Globus pallidus (tissue), 1 donor: Measurements from ENCODE around the gene KAZN.

ENCODE experiments used
- DNase-seq: peaks from one replicate; pipeline ENCODE4 v3.0.0-alpha.2; 2015; ENCODE audit warnings: low spot score

KAZN gene

DNA sequence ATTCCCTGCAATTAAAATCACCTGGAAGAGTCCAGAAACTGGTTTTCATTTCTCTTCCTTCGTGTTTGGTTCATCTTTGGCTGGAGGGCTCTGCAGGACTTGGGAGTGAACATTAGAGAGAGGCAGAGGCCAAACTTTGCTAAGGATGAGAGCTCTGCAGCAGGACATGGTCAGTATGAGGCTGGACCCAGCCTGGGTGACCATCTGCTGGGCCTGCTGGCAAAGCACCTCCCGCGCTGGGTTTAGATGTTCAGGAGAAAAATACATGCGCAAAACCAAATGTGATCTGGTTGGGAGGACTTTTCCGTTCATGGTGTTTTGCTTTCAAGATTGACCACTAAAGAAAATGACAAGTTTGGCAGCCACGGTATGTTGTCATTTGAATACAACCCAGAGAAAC lies 15.9 kb downstream of the KAZN start:
- DNase-seq: no peak

GRCh38 chr1:14615549-14616218 lies 17.2 kb downstream of the KAZN start:
- no peak for DNase-seq

GRCh38 chr1:14616632-14617396 lies 18.3 kb downstream of the KAZN start:
- no peak for DNase-seq

GRCh38 chr1:14617791-14618190 lies 19.3 kb downstream of the KAZN start:
- no peak for DNase-seq

- DNase-seq: no peak
Measured at GRCh38 chr1:14620941-14621340, 22.5 kb downstream of the KAZN start.

GRCh38 chr1:14623090-14623489 lies 24.6 kb downstream of the KAZN start:
- DNase-seq: no peak

DNA sequence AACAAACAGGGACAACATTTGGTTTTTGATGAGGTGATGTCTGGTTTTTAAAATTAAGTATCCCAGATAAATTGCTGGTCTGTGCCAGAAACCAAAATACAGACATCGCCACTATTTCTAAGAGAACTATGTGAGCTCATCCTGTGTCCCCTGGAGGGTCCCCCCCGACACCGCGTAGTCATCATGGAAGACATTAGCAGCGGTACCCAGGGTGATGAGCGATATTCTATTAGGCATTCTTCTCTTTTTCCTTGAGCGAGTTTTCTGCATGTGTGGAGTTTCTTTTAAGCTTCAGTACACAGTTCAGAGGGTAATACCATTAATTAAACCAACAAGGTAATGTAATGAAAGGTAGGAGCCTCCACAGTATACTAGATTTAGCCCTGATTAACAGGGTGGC lies 26.5 kb downstream of the KAZN start:
- no peak for DNase-seq

- no peak for DNase-seq
Measured at GRCh38 chr1:14625572-14625971, 27.1 kb downstream of the KAZN start.

GRCh38 chr1:14625996-14626395 lies 27.5 kb downstream of the KAZN start:
- DNase-seq: no peak

GRCh38 chr1:14626869-14627607 lies 28.6 kb downstream of the KAZN start:
- peak; percentile 60 for DNase-seq

GRCh38 chr1:14627608-14628489 lies 29.4 kb downstream of the KAZN start:
- DNase-seq: peak; percentile 91

GRCh38 chr1:14629363-14630014 lies 31.0 kb downstream of the KAZN start:
- DNase-seq: no peak

GRCh38 chr1:14630986-14631385 lies 32.5 kb downstream of the KAZN start:
- DNase-seq: no peak

- no peak for DNase-seq
Measured at GRCh38 chr1:14631421-14631820, 32.9 kb downstream of the KAZN start.

GRCh38 chr1:14634486-14634885 lies 36.0 kb downstream of the KAZN start:
- DNase-seq: no peak

DNA sequence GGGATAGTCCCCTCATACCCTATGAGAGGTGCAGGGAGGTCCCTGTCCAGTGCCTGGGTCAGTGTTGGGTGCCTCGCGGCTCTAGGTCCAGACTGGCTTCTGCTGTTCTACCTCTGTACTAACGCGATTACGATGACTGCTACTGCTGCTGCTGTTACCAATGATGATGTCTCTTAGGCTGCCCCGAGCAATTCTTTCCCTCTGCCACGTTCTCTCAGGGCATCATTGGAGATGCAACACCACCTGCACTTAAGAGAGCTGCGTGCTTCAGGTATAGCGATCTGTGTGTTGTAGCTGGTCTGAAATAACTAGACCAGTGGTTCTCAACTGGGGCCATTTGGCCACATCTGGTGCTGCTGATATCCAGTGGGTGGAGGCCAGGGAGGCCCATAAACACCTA lies 36.9 kb downstream of the KAZN start:
- no peak for DNase-seq

DNA sequence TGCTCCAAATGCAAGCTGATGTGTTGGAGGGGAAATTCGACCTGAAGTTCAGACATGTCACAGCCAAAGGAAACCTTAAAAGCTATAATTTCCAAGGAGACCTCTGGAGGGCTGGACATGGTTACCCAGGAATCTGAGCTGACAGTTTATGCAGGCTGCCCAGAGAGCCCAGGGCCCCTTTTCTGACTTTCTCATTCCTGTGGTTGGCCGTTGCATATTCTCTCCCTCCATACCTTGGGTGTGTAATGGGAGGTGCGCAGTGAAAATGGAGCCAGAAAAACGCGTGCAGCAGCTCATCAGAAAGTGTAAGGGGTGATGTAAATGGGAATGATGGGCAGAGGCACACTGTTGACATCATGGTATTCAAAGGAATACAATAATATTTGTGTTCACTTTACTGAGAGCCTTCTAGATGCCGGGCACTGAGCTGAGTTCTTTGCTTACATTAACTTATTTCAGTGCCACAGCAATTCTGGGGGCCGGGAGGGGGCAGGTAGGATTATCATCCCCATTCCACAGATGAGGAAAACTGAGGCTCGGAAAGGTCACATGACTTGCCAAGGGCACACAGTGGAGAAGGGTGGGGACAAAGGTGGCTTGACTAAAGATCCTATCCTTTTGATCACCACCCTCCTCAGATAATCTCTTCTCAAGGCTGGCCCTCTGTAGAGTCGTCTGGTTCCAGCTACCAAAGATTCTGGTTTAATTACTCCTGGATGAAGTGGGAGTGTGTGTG lies 38.6 kb downstream of the KAZN start:
- DNase-seq: no peak

- DNase-seq: no peak
Measured at GRCh38 chr1:14639291-14640050, 41.0 kb downstream of the KAZN start.

- no peak for DNase-seq
Measured at GRCh38 chr1:14642712-14643111, 44.2 kb downstream of the KAZN start.

DNA sequence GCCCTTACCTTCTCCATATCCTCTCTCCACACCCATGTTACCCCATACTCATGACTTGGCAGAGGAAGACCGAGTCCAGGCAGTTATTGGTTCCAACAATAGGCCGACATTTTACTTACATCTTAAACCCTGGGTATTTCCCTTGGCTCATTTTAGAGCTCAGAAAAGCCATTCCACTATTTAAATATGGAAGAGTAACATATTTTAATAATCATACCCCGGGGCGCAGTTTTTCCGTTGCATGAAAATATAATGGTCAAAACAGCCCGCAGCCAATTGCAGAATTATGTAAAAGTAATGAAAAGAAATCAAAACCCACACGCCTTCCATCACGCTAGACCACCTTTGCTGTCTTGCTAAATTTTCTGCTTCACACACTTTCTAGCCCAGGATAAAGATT lies 48.5 kb downstream of the KAZN start:
- no peak for DNase-seq
